GM23338 (cell line): ENCODE measurements around the gene TNPO3. TPM values are rescaled to one million over a fixed set of nuclear protein-coding genes. Genes with fewer than 3 reads are reported as not detected.

Source experiments
- ATAC-seq: fragments of 200-7000 bp; cut with Tn5 transposase; 3 replicates; pipeline ENCODE4 v1.9.1; 2020
- DNase-seq: peaks from one replicate; pipeline ENCODE4 v3.0.0-alpha.2; 2015; ENCODE audit warnings: low spot score
- H2AFZ ChIP-seq: fragments of 200-600 bp; sonication (generic); 2 replicates; pipeline ENCODE4 v1.8.0; 2016; ENCODE audit warnings: antibody characterized with exemption, mild to moderate bottlenecking, moderate library complexity
- H3F3A ChIP-seq: fragments of 200-600 bp; sonication (generic); replicated peaks from 2 replicates; pipeline ENCODE4 v1.8.0; 2017; ENCODE audit warnings: antibody characterized with exemption, mixed run types, low read depth
- H3K27ac ChIP-seq: fragments of 200-600 bp; sonication (generic); 2 replicates; pipeline ENCODE4 v1.6.1; 2016; ENCODE audit warnings: low read depth
- H3K27me3 ChIP-seq: fragments of 200-600 bp; sonication (generic); 2 replicates; pipeline ENCODE4 v1.8.0; 2016; ENCODE audit warnings: mild to moderate bottlenecking, mixed run types, moderate library complexity; ENCODE audit not compliant: insufficient read depth
- H3K36me3 ChIP-seq: fragments of 200-600 bp; sonication (generic); 2 replicates; pipeline ENCODE4 v1.8.0; 2016; ENCODE audit warnings: mild to moderate bottlenecking; ENCODE audit not compliant: insufficient read depth
- H3K4me1 ChIP-seq: fragments of 200-600 bp; sonication (generic); 2 replicates; pipeline ENCODE4 v1.8.0; 2016; ENCODE audit warnings: mild to moderate bottlenecking, moderate library complexity; ENCODE audit not compliant: insufficient read depth
- H3K4me2 ChIP-seq: fragments of 200-600 bp; sonication (generic); 2 replicates; pipeline ENCODE4 v1.7.1; 2017; ENCODE audit warnings: mixed run types
- H3K4me3 ChIP-seq: fragments of 200-600 bp; sonication (generic); 2 replicates; pipeline ENCODE4 v1.6.1; 2016; ENCODE audit warnings: mixed run types
- H3K79me2 ChIP-seq: fragments of 200-600 bp; sonication (generic); replicated peaks from 2 replicates; pipeline ENCODE4 v1.8.0; 2017; ENCODE audit warnings: mild to moderate bottlenecking; ENCODE audit not compliant: insufficient read depth
- H3K9me2 ChIP-seq: fragments of 200-600 bp; sonication (generic); 2 replicates; pipeline ENCODE4 v1.8.0; 2017; ENCODE audit not compliant: insufficient read depth
- H4K20me1 ChIP-seq: fragments of 200-600 bp; sonication (generic); replicated peaks from 2 replicates; pipeline ENCODE4 v1.8.0; 2017; ENCODE audit warnings: mild to moderate bottlenecking; ENCODE audit not compliant: insufficient read depth
- H3K27ac Mint-ChIP-seq: 2 replicates; pipeline ENCODE4 v1.8.0; 2020; ENCODE audit warnings: inconsistent platforms, mild to moderate bottlenecking, moderate library complexity, mixed read lengths
- H3K27me3 Mint-ChIP-seq: 3 replicates; pipeline ENCODE4 v1.8.0; 2022; ENCODE audit warnings: low read depth, mild to moderate bottlenecking, moderate library complexity, mixed read lengths, inconsistent platforms; ENCODE audit not compliant: insufficient read depth, poor library complexity
- H3K36me3 Mint-ChIP-seq: 3 replicates; pipeline ENCODE4 v1.8.0; 2021; ENCODE audit warnings: low read depth, mild to moderate bottlenecking, inconsistent platforms, moderate library complexity, mixed read lengths
- H3K4me1 Mint-ChIP-seq: 3 replicates; pipeline ENCODE4 v1.8.0; 2020; ENCODE audit warnings: mild to moderate bottlenecking, inconsistent platforms, mixed read lengths
- H3K4me3 Mint-ChIP-seq: 3 replicates; pipeline ENCODE4 v1.8.0; 2021; ENCODE audit warnings: moderate library complexity, mild to moderate bottlenecking, inconsistent platforms, mixed read lengths
- H3K9me3 Mint-ChIP-seq: 3 replicates; pipeline ENCODE4 v1.8.0; 2020; ENCODE audit warnings: moderate library complexity, mild to moderate bottlenecking, inconsistent platforms, mixed read lengths
- CREB1 ChIP-seq: fragments of 250-450 bp; sonication (Bioruptor Pico); IDR thresholded peaks from 2 replicates; pipeline ENCODE4 v1.5.0; 2020; ENCODE audit warnings: low read depth, mild to moderate bottlenecking, moderate library complexity
- CTCF ChIP-seq, 2 experiments: fragments of 200-600 bp in 1 of 2; sonication (generic) in 1 of 2; conservative IDR thresholded peaks; 2 replicates each; pipeline versions ENCODE4 v1.5.1 to v1.6.1; 2016 to 2017; ENCODE audit warnings: antibody characterized with exemption in 2 of 2, low read depth in 2 of 2, mild to moderate bottlenecking in 2 of 2, moderate library complexity in 1 of 2
- ETS1 ChIP-seq: IDR thresholded peaks from 2 replicates; pipeline ENCODE4 v1.6.1; 2016; ENCODE audit warnings: antibody characterized with exemption
- EZH2 ChIP-seq: fragments of 200-600 bp; sonication (generic); IDR thresholded peaks from one replicate; pipeline ENCODE4 v1.8.0; 2017; ENCODE audit warnings: antibody characterized with exemption, mild to moderate bottlenecking, low read depth; ENCODE audit not compliant: unreplicated experiment
- EZH2phosphoT487 ChIP-seq: fragments of 200-600 bp; sonication (generic); IDR thresholded peaks from one replicate; pipeline ENCODE4 v1.8.1; 2018; ENCODE audit warnings: antibody characterized with exemption; ENCODE audit not compliant: unreplicated experiment
- JUNB ChIP-seq: IDR thresholded peaks from one replicate; pipeline ENCODE4 v1.6.1; 2016; ENCODE audit warnings: antibody characterized with exemption; ENCODE audit not compliant: unreplicated experiment
- NANOG ChIP-seq: IDR thresholded peaks from 2 replicates; pipeline ENCODE4 v1.6.1; 2016; ENCODE audit warnings: antibody characterized with exemption, borderline replicate concordance
- POLR2AphosphoS5 ChIP-seq: IDR thresholded peaks from 2 replicates; pipeline ENCODE4 v1.6.1; 2016; ENCODE audit warnings: antibody characterized with exemption, low read depth
- REST ChIP-seq: IDR thresholded peaks from one replicate; pipeline ENCODE4 v1.6.1; 2018; ENCODE audit warnings: antibody characterized with exemption; ENCODE audit not compliant: unreplicated experiment
- STAT1 ChIP-seq: IDR thresholded peaks from one replicate; pipeline ENCODE4 v1.6.1; 2016; ENCODE audit warnings: antibody characterized with exemption; ENCODE audit not compliant: unreplicated experiment
- ZNF114 ChIP-seq: fragments of 250-450 bp; sonication (Bioruptor Pico); IDR thresholded peaks from 2 replicates; pipeline ENCODE4 v1.5.0; 2020; ENCODE audit warnings: mild to moderate bottlenecking, moderate library complexity
- ZNF331 ChIP-seq: fragments of 250-450 bp; sonication (Bioruptor Pico); IDR thresholded peaks from 2 replicates; pipeline ENCODE4 v1.5.0; 2020; ENCODE audit warnings: low read depth, mild to moderate bottlenecking, moderate library complexity
- ZNF462 ChIP-seq: fragments of 250-450 bp; sonication (Bioruptor Pico); IDR thresholded peaks from 2 replicates; pipeline ENCODE4 v1.5.0; 2020; ENCODE audit warnings: mild to moderate bottlenecking, moderate library complexity
- polyA plus RNA-seq: library from polyadenylated mRNA; unstranded; fragments of >200 nt; fragmentation: Nextera tagmentation; extraction: Ambion mirVana; gene quantifications from 2 replicates; pipeline ENCODE4 v1.2.1, GENCODE V29; 2016
- total RNA-seq: library from RNA; depleted of rRNA; stranded (reverse); fragments of >200 nt; shearing (Covaris generic); gene quantifications from 2 replicates; pipeline ENCODE4 v1.2.3, GENCODE V29; 2014

Gene TNPO3
- total and polyA plus RNA-seq, 2 experiments from 2014 or later, result 38.2 to 127 TPM

GRCh38 chr7:128933180-128933891, 121.6 kb downstream of the TNPO3 start:
- peaks cover 3% of the 10 kb centered on the region for H3K4me1 Mint-ChIP-seq
- Histone ChIP-seq H3K79me2 (no peaks in the 10 kb centered on the region), H3K4me1 (no peaks in the 10 kb centered on the region), H3K27ac (no peak overlapping the region), H4K20me1 (peaks cover 4% of the 10 kb centered on the region; the same call in 1 of the 2 replicates), H3F3A (0 out of 2 replicates have a peak, but pooled peaks cover 5% of the 10 kb centered on the region), H3K27me3 (peaks cover 34% of the 10 kb centered on the region), H3K4me2 (no peak overlapping the region), H3K9me2 (no peaks in the 10 kb centered on the region), H3K36me3 (no peaks in the 10 kb centered on the region), H2AFZ (peak overlapping the region; percentile 88), H3K4me3 (no peak overlapping the region)
- no peaks in the 10 kb centered on the region; the same call in 2 of the 3 replicates for H3K9me3 Mint-ChIP-seq
- H3K36me3 Mint-ChIP-seq, result no peaks in the 10 kb centered on the region; the same call in 2 of the 3 replicates
- TF ChIP-seq EZH2, result no peak
- no peak for TF ChIP-seq JUNB
- no peak for TF ChIP-seq CREB1 (CRISPR knock-in tag)
- no peak for TF ChIP-seq CTCF (conservative IDR thresholded peaks at IDR 0.05; ENCODE audit: low read depth in 2 of 2)
- no peak for TF ChIP-seq ZNF114 (CRISPR knock-in tag)
- no peak for TF ChIP-seq STAT1
- no peak for TF ChIP-seq NANOG
- no peak for TF ChIP-seq POLR2AphosphoS5
- TF ChIP-seq ETS1, result no peak
- no peak for TF ChIP-seq ZNF462 (CRISPR knock-in tag)
- no peak for TF ChIP-seq EZH2phosphoT487
- no peak for TF ChIP-seq ZNF331 (CRISPR knock-in tag)
- no peak for TF ChIP-seq REST
- ATAC-seq (peak; percentile 14), DNase-seq (no peak)
- H3K4me3 Mint-ChIP-seq, result no peak overlapping the region
- H3K27ac Mint-ChIP-seq, result no peak overlapping the region
- H3K27me3 Mint-ChIP-seq, result peaks cover 31% of the 10 kb centered on the region
